Endodermal cell (in vitro differentiated cells): ENCODE results near the gene PHKB. TPM values are rescaled to one million over a fixed set of nuclear protein-coding genes. Genes with fewer than 3 reads are reported as not detected.

Experiments used
- DNase-seq: peaks from one replicate; pipeline ENCODE4 v3.0.0-alpha.2; 2017
- H3K27ac ChIP-seq: 2 replicates; pipeline ENCODE4 v1.5.1; 2013; ENCODE audit warnings: mild to moderate bottlenecking, low read depth, low read length, moderate library complexity
- H3K27me3 ChIP-seq: 2 replicates; pipeline ENCODE4 v1.6.1; 2013; ENCODE audit warnings: mild to moderate bottlenecking, low read length, moderate library complexity; ENCODE audit not compliant: insufficient read depth, control insufficient read depth, poor library complexity, severe bottlenecking
- H3K36me3 ChIP-seq: 2 replicates; pipeline ENCODE4 v1.7.0; 2013; ENCODE audit warnings: mild to moderate bottlenecking, low read length, moderate library complexity; ENCODE audit not compliant: control insufficient read depth, insufficient read depth
- H3K4me1 ChIP-seq: one replicate; pipeline ENCODE4 v1.7.0; 2013; ENCODE audit warnings: low read length; ENCODE audit not compliant: control insufficient read depth, insufficient read depth
- H3K4me3 ChIP-seq: 2 replicates; pipeline ENCODE4 v1.5.1; 2013; ENCODE audit warnings: mild to moderate bottlenecking, low read length, moderate library complexity
- H3K9ac ChIP-seq: 2 replicates; pipeline ENCODE4 v1.6.1; 2013; ENCODE audit warnings: mild to moderate bottlenecking, low read length, moderate library complexity; ENCODE audit not compliant: poor library complexity, severe bottlenecking; ENCODE audit errors: extremely low read depth
- H3K9me3 ChIP-seq: 2 replicates; pipeline ENCODE4 v1.6.1; 2013; ENCODE audit warnings: mild to moderate bottlenecking, low read length, moderate library complexity; ENCODE audit not compliant: control insufficient read depth
- H3K27ac Mint-ChIP-seq: 2 replicates; pipeline ENCODE4 v1.8.0; 2020; ENCODE audit warnings: mixed read lengths
- H3K27me3 Mint-ChIP-seq: 2 replicates; pipeline ENCODE4 v1.8.0; 2021; ENCODE audit warnings: mild to moderate bottlenecking, mixed read lengths; ENCODE audit not compliant: insufficient read depth
- H3K36me3 Mint-ChIP-seq: 2 replicates; pipeline ENCODE4 v1.8.0; 2020; ENCODE audit warnings: low read depth, mixed read lengths
- H3K4me1 Mint-ChIP-seq: 2 replicates; pipeline ENCODE4 v1.8.0; 2020; ENCODE audit warnings: mixed read lengths
- H3K4me3 Mint-ChIP-seq: 2 replicates; pipeline ENCODE4 v1.8.0; 2020; ENCODE audit warnings: mild to moderate bottlenecking, moderate library complexity, mixed read lengths
- H3K9me3 Mint-ChIP-seq: 2 replicates; pipeline ENCODE4 v1.8.0; 2020; ENCODE audit warnings: mild to moderate bottlenecking, mixed read lengths
- CTCF ChIP-seq: fragments of 200-600 bp; sonication (generic); conservative IDR thresholded peaks from 2 replicates; pipeline ENCODE4 v1.5.0; 2021; ENCODE audit warnings: antibody characterized with exemption, mild to moderate bottlenecking
- WGBS, 2 experiments: methylation state at CpG; one replicate each; pipeline versions ENCODE4 v1.1.5 to v1.1.7; 2013; ENCODE audit warnings: missing lambda C conversion rate in 2 of 2, mixed read lengths in 1 of 2; ENCODE audit not compliant: insufficient coverage in 1 of 2, insufficient read length in 1 of 2; 5-methylcytosine and 5-hydroxymethylcytosine counted together
- total RNA-seq, 2 donors: library from RNA; stranded (reverse); fragmentation: NEBNext Ultra II Directional in 1 of 2; extraction: Animal tissue kit (Norgen Biotek cat#: 25700) in 1 of 2; gene quantifications; 2 replicates in 1 of 2; 3 replicates in 1 of 2; pipeline ENCODE4 v1.2.1, GENCODE V29; 2021

The PHKB gene
- total RNA-seq, 2 donors from 2014 or later, result 51.0 to 71.8 TPM

- no peak overlapping the region for H3K27ac ChIP-seq
- H3K27me3 Mint-ChIP-seq, result no peaks in the 10 kb centered on the region
- no peaks in the 10 kb centered on the region for H3K9me3 Mint-ChIP-seq
- no peaks in the 10 kb centered on the region for H3K9me3 ChIP-seq
- WGBS, 2 experiments, result 79 to 80% methylated on average over 3 to 4 of the region's 4 CpGs
- peaks cover 9% of the 10 kb centered on the region for H3K36me3 Mint-ChIP-seq
- H3K4me3 Mint-ChIP-seq, result no peak overlapping the region
- no peak overlapping the region for H3K27ac Mint-ChIP-seq
- peaks cover 5% of the 10 kb centered on the region for H3K36me3 ChIP-seq
- no peaks in the 10 kb centered on the region for H3K4me1 ChIP-seq
- DNase-seq, result no peak
- no peak overlapping the region for H3K9ac ChIP-seq
- TF ChIP-seq CTCF, result no peak
- no peaks in the 10 kb centered on the region for H3K4me1 Mint-ChIP-seq
- H3K4me3 ChIP-seq, result no peak overlapping the region
- no peaks in the 10 kb centered on the region for H3K27me3 ChIP-seq
These were observed 123.5 kb downstream of the PHKB start for GRCh38 chr16:47584464-47585225.

GRCh38 chr16:47586121-47586520, 125.0 kb downstream of the PHKB start:
- 95% methylated on average over 2 of the region's 3 CpGs; no CpG with 5 or more reads in 1 of the 2 experiments for WGBS, 2 experiments
- no peaks in the 10 kb centered on the region for H3K4me1 Mint-ChIP-seq

GRCh38 chr16:47590472-47590871, 129.3 kb downstream of the PHKB start:
- DNase-seq, result no peak

More at GRCh38 chr16:47586121-47586520, 125.0 kb downstream of the PHKB start:
- no peak overlapping the region for H3K9ac ChIP-seq
- no peak for TF ChIP-seq CTCF
- peaks cover 19% of the 10 kb centered on the region for H3K36me3 Mint-ChIP-seq
- no peaks in the 10 kb centered on the region for H3K9me3 Mint-ChIP-seq
- peak overlapping the region; percentile 9 for H3K27ac Mint-ChIP-seq
- H3K36me3 ChIP-seq, result peaks cover 13% of the 10 kb centered on the region
- no peaks in the 10 kb centered on the region for H3K27me3 ChIP-seq
- no peaks in the 10 kb centered on the region for H3K9me3 ChIP-seq
- H3K4me1 ChIP-seq, result no peaks in the 10 kb centered on the region
- no peak overlapping the region for H3K4me3 ChIP-seq
- H3K27ac ChIP-seq, result no peak overlapping the region
- no peak for DNase-seq
- H3K4me3 Mint-ChIP-seq, result no peak overlapping the region
- no peaks in the 10 kb centered on the region for H3K27me3 Mint-ChIP-seq

More at GRCh38 chr16:47590472-47590871, 129.3 kb downstream of the PHKB start:
- Histone ChIP-seq H3K9ac (no peak overlapping the region), H3K9me3 (no peaks in the 10 kb centered on the region), H3K36me3 (peaks cover 21% of the 10 kb centered on the region), H3K27me3 (no peaks in the 10 kb centered on the region), H3K4me1 (no peaks in the 10 kb centered on the region), H3K4me3 (no peak overlapping the region), H3K27ac (no peak overlapping the region)
- H3K9me3 Mint-ChIP-seq, result no peaks in the 10 kb centered on the region
- H3K27me3 Mint-ChIP-seq, result no peaks in the 10 kb centered on the region
- no peak overlapping the region for H3K27ac Mint-ChIP-seq
- peaks cover 22% of the 10 kb centered on the region for H3K36me3 Mint-ChIP-seq
- no peak for TF ChIP-seq CTCF
- no peak overlapping the region for H3K4me3 Mint-ChIP-seq
- 95 to 100% methylated on average over 1 to 2 of the region's 2 CpGs for WGBS, 2 experiments
- no peaks in the 10 kb centered on the region for H3K4me1 Mint-ChIP-seq
